HFFc6 (cell line): ENCODE measurements around the gene PLEKHG4B. TPM values are rescaled to one million over a fixed set of nuclear protein-coding genes. Genes with fewer than 3 reads are reported as not detected.

ENCODE experiments used
- DNase-seq: peaks from one replicate; pipeline ENCODE4 v3.0.0-alpha.2; 2018
- H3K27ac Mint-ChIP-seq: 2 replicates; pipeline ENCODE4 v1.8.0; 2020; ENCODE audit warnings: mild to moderate bottlenecking, mixed read lengths
- H3K27me3 Mint-ChIP-seq: 2 replicates; pipeline ENCODE4 v1.8.0; 2021; ENCODE audit warnings: mild to moderate bottlenecking, moderate library complexity, mixed read lengths; ENCODE audit not compliant: insufficient read depth
- H3K36me3 Mint-ChIP-seq: 2 replicates; pipeline ENCODE4 v1.8.0; 2021; ENCODE audit warnings: low read depth, mixed read lengths
- H3K4me1 Mint-ChIP-seq: 2 replicates; pipeline ENCODE4 v1.8.0; 2020; ENCODE audit warnings: low read depth, mixed read lengths
- H3K4me3 Mint-ChIP-seq: 2 replicates; pipeline ENCODE4 v1.8.0; 2020; ENCODE audit warnings: mild to moderate bottlenecking, moderate library complexity, mixed read lengths
- H3K9me3 Mint-ChIP-seq: 2 replicates; pipeline ENCODE4 v1.8.0; 2020; ENCODE audit warnings: mild to moderate bottlenecking, mixed read lengths
- CTCF ChIP-seq: fragments of 200-600 bp; sonication (generic); IDR thresholded peaks from 2 replicates; pipeline ENCODE4 v1.5.0; 2021; ENCODE audit warnings: antibody characterized with exemption, mild to moderate bottlenecking
- total RNA-seq, 6 experiments: library from RNA; stranded (reverse); fragmentation: NEBNext Ultra II Directional; extraction: Animal tissue kit (Norgen Biotek cat#: 25700); gene quantifications; 2 replicates in 1 of 6; 3 replicates in 5 of 6; pipeline ENCODE4 v1.2.3, GENCODE V29; 2021

PLEKHG4B gene
- total RNA-seq, 6 experiments from 2014 or later: 0.66 to 4.3 (median 3.9) TPM

GRCh38 chr5:141211-141610 is 49.2 kb downstream of the PLEKHG4B start:
- H3K4me3 Mint-ChIP-seq: no peak overlapping the region
- H3K9me3 Mint-ChIP-seq: peaks cover 3% of the 10 kb centered on the region; the same call in 1 of the 2 replicates
- DNase-seq: no peak
- H3K27ac Mint-ChIP-seq: no peak overlapping the region
- no peaks in the 10 kb centered on the region for H3K4me1 Mint-ChIP-seq
- TF ChIP-seq CTCF: no peak
- peaks cover 20% of the 10 kb centered on the region for H3K27me3 Mint-ChIP-seq
- no peaks in the 10 kb centered on the region for H3K36me3 Mint-ChIP-seq

GRCh38 chr5:141761-142160 is 49.8 kb downstream of the PLEKHG4B start:
- no peaks in the 10 kb centered on the region for H3K4me1 Mint-ChIP-seq
- H3K27me3 Mint-ChIP-seq: peaks cover 23% of the 10 kb centered on the region
- TF ChIP-seq CTCF: no peak
- peaks cover 9% of the 10 kb centered on the region for H3K9me3 Mint-ChIP-seq
- no peak for DNase-seq
- peaks cover 1% of the 10 kb centered on the region for H3K36me3 Mint-ChIP-seq
- no peak overlapping the region for H3K27ac Mint-ChIP-seq
- no peak overlapping the region for H3K4me3 Mint-ChIP-seq

- H3K9me3 Mint-ChIP-seq: peaks cover 15% of the 10 kb centered on the region
- H3K27ac Mint-ChIP-seq: no peak overlapping the region
- H3K4me3 Mint-ChIP-seq: no peak overlapping the region
These were observed 50.4 kb downstream of the PLEKHG4B start for GRCh38 chr5:142246-142810.

GRCh38 chr5:143041-143440 is 51.1 kb downstream of the PLEKHG4B start:
- H3K4me1 Mint-ChIP-seq: no peaks in the 10 kb centered on the region
- peaks cover 22% of the 10 kb centered on the region for H3K9me3 Mint-ChIP-seq
- H3K36me3 Mint-ChIP-seq: peaks cover 14% of the 10 kb centered on the region
- peaks cover 29% of the 10 kb centered on the region for H3K27me3 Mint-ChIP-seq
- no peak for TF ChIP-seq CTCF
- DNase-seq: no peak
- H3K4me3 Mint-ChIP-seq: no peak overlapping the region
- no peak overlapping the region for H3K27ac Mint-ChIP-seq

More at GRCh38 chr5:142246-142810, 50.4 kb downstream of the PLEKHG4B start:
- no peaks in the 10 kb centered on the region for H3K4me1 Mint-ChIP-seq
- H3K27me3 Mint-ChIP-seq: peaks cover 28% of the 10 kb centered on the region
- no peak for DNase-seq
- peaks cover 7% of the 10 kb centered on the region for H3K36me3 Mint-ChIP-seq
- no peak for TF ChIP-seq CTCF

- DNase-seq: no peak
- H3K36me3 Mint-ChIP-seq: peaks cover 21% of the 10 kb centered on the region
- H3K9me3 Mint-ChIP-seq: peaks cover 37% of the 10 kb centered on the region
- no peak overlapping the region for H3K27ac Mint-ChIP-seq
- H3K27me3 Mint-ChIP-seq: peaks cover 29% of the 10 kb centered on the region
- no peak overlapping the region for H3K4me3 Mint-ChIP-seq
- H3K4me1 Mint-ChIP-seq: peaks cover 9% of the 10 kb centered on the region
- TF ChIP-seq CTCF: no peak
These were observed 53.0 kb downstream of the PLEKHG4B start for GRCh38 chr5:144941-145340.
